CD8-positive, alpha-beta memory T cell (primary cell): ENCODE data around the gene TAF3. TPM values are rescaled to one million over a fixed set of nuclear protein-coding genes. Genes with fewer than 3 reads are reported as not detected.

Source experiments
- CTCF ChIA-PET: fragments of 350-600 bp; sonication (Branson Sonifier 250); formaldehyde crosslinking; loops from one replicate; lab custom pipeline; 2021; ENCODE audit warnings: antibody characterized with exemption; lab: Charles Lee
- POLR2A ChIA-PET: fragments of 350-600 bp; sonication (Branson Sonifier 250); formaldehyde crosslinking; loops from one replicate; lab custom pipeline; 2021; ENCODE audit warnings: antibody characterized with exemption; lab: Charles Lee
- DNase-seq, 5 donors: peaks; one replicate each; pipeline versions ENCODE4 v3.0.0 to v3.0.0-alpha.2; 2020 to 2022; ENCODE audit warnings: mixed read lengths in 1 of 5
- H3K27ac ChIP-seq: one replicate; pipeline ENCODE4 v1.7.0; 2013; ENCODE audit warnings: low read depth, mild to moderate bottlenecking, low read length, moderate library complexity
- H3K27me3 ChIP-seq: 2 replicates; pipeline ENCODE4 v1.7.0; 2013; ENCODE audit warnings: low read length, mild to moderate bottlenecking; ENCODE audit not compliant: insufficient read depth, poor library complexity, severe bottlenecking
- H3K36me3 ChIP-seq: 2 replicates; pipeline ENCODE4 v1.7.0; 2013; ENCODE audit warnings: mild to moderate bottlenecking, low read length, moderate library complexity; ENCODE audit not compliant: insufficient read depth
- H3K4me1 ChIP-seq: 2 replicates; pipeline ENCODE4 v1.7.0; 2013; ENCODE audit warnings: mild to moderate bottlenecking, low read length, moderate library complexity; ENCODE audit not compliant: insufficient read depth
- H3K4me3 ChIP-seq: 2 replicates; pipeline ENCODE4 v1.7.0; 2013; ENCODE audit warnings: mild to moderate bottlenecking, low read length
- H3K9me3 ChIP-seq: 2 replicates; pipeline ENCODE4 v1.7.0; 2013; ENCODE audit warnings: mild to moderate bottlenecking, low read length
- H3K27ac Mint-ChIP-seq, 8 donors: one replicate each; pipeline ENCODE4 v1.8.0; 2020 to 2021; ENCODE audit warnings: mixed read lengths in 8 of 8, mild to moderate bottlenecking in 6 of 8, inconsistent platforms in 3 of 8, moderate library complexity in 3 of 8
- H3K27me3 Mint-ChIP-seq, 2 donors: one replicate each; pipeline ENCODE4 v1.8.0; 2020 to 2021; ENCODE audit warnings: mixed read lengths in 2 of 2, mild to moderate bottlenecking in 1 of 2, moderate library complexity in 1 of 2
- H3K36me3 Mint-ChIP-seq, 3 donors: one replicate each; pipeline ENCODE4 v1.8.0; 2020 to 2021; ENCODE audit warnings: mixed read lengths in 3 of 3, inconsistent platforms in 1 of 3, mild to moderate bottlenecking in 1 of 3
- H3K4me1 Mint-ChIP-seq, 3 donors: one replicate each; pipeline ENCODE4 v1.8.0; 2020 to 2021; ENCODE audit warnings: mixed read lengths in 3 of 3, inconsistent platforms in 1 of 3, mild to moderate bottlenecking in 1 of 3
- H3K4me3 Mint-ChIP-seq, 7 donors: one replicate each; pipeline ENCODE4 v1.8.0; 2020 to 2021; ENCODE audit warnings: mixed read lengths in 7 of 7, mild to moderate bottlenecking in 6 of 7, moderate library complexity in 4 of 7, inconsistent platforms in 2 of 7
- H3K9me3 Mint-ChIP-seq, 5 donors: one replicate each; pipeline ENCODE4 v1.8.0; 2020 to 2022; ENCODE audit warnings: mixed read lengths in 5 of 5, mild to moderate bottlenecking in 3 of 5, moderate library complexity in 2 of 5, inconsistent platforms in 1 of 5
- polyA plus RNA-seq: library from polyadenylated mRNA; unstranded; fragments of 300-500 nt; fragmentation: Illumina TruSeq; gene quantifications from one replicate; pipeline ENCODE4 v1.2.3, GENCODE V29; 2021
- total RNA-seq, 2 experiments: library from RNA; stranded (reverse); gene quantifications; one replicate each; pipeline ENCODE4 v1.2.3, GENCODE V29; 2021

Gene TAF3
- total and polyA plus RNA-seq, 3 experiments from 2014 or later, result 16.9 to 22.6 (median 22.5) TPM

- peaks cover 59 to 80% (median 79%) of the 10 kb centered on the region in 3 donors for H3K4me1 Mint-ChIP-seq
- no peaks in the 10 kb centered on the region for H3K36me3 Mint-ChIP-seq
- POLR2A ChIA-PET, result interaction anchor here (1.6 kb wide), 1 partner anchor 9 kb away, joined by 4 read pairs; no protein-coding TSS in a partner anchor
- DNase-seq, result peak in 1 of 5 donors; percentile 66
- CTCF ChIA-PET, result no interaction called here
- Histone ChIP-seq H3K4me1 (peaks cover 61% of the 10 kb centered on the region), H3K27ac (no peak overlapping the region), H3K9me3 (no peaks in the 10 kb centered on the region), H3K4me3 (no peak overlapping the region), H3K36me3 (no peaks in the 10 kb centered on the region), H3K27me3 (peaks cover 98% of the 10 kb centered on the region)
- H3K27ac Mint-ChIP-seq, result peak overlapping the region in 2 of 8 donors; percentile 69 to 85
- peaks cover 86 to 100% of the 10 kb centered on the region in 2 donors for H3K27me3 Mint-ChIP-seq
- H3K9me3 Mint-ChIP-seq, result peaks cover 2 to 16% (median 3%) of the 10 kb centered on the region in 5 donors
- peak overlapping the region; percentile 38 to 82 (median 70) for H3K4me3 Mint-ChIP-seq
Measured at GRCh38 chr10:8043569-8044306, 225.4 kb downstream of the TAF3 start.

GRCh38 chr10:8044331-8044907 is 226.1 kb downstream of the TAF3 start:
- H3K36me3 ChIP-seq, result no peaks in the 10 kb centered on the region
- no peak overlapping the region for H3K27ac ChIP-seq
- Mint-ChIP-seq H3K27me3 (peaks cover 85 to 99% of the 10 kb centered on the region in 2 donors), H3K4me1 (peaks cover 63 to 85% (median 82%) of the 10 kb centered on the region in 3 donors), H3K27ac (peak overlapping the region in 2 of 8 donors; percentile 52 to 85), H3K9me3 (peaks cover 0 to 11% (median 3%) of the 10 kb centered on the region in 5 donors), H3K4me3 (peak overlapping the region; percentile 8 to 82 (median 70)), H3K36me3 (no peaks in the 10 kb centered on the region)
- DNase-seq, result no peak
- no peaks in the 10 kb centered on the region for H3K9me3 ChIP-seq
- ChIA-PET CTCF (no interaction called here), POLR2A (no interaction called here)
- H3K27me3 ChIP-seq, result peaks cover 98% of the 10 kb centered on the region
- peaks cover 68% of the 10 kb centered on the region for H3K4me1 ChIP-seq
- peak overlapping the region; percentile 11 for H3K4me3 ChIP-seq

GRCh38 chr10:8044908-8045725 is 226.8 kb downstream of the TAF3 start:
- H3K4me1 Mint-ChIP-seq, result peaks cover 63 to 83% (median 80%) of the 10 kb centered on the region in 3 donors
- DNase-seq, result peak in 2 of 5 donors; percentile 5 to 47
- peak overlapping the region; percentile 52 to 83 (median 70) for H3K4me3 Mint-ChIP-seq
- Histone ChIP-seq H3K27ac (no peak overlapping the region), H3K9me3 (no peaks in the 10 kb centered on the region), H3K4me3 (peak overlapping the region; percentile 11), H3K36me3 (no peaks in the 10 kb centered on the region), H3K4me1 (peaks cover 75% of the 10 kb centered on the region), H3K27me3 (peaks cover 98% of the 10 kb centered on the region)
- peak overlapping the region in 4 of 8 donors; percentile 7 to 85 (median 68) for H3K27ac Mint-ChIP-seq
- H3K36me3 Mint-ChIP-seq, result no peaks in the 10 kb centered on the region
- ChIA-PET POLR2A (interaction anchor here (0.5 kb wide), 1 partner anchor 18 kb away, joined by 3 read pairs; no protein-coding TSS in a partner anchor), CTCF (no interaction called here)
- H3K9me3 Mint-ChIP-seq, result peaks cover 0 to 9% (median 3%) of the 10 kb centered on the region in 5 donors
- H3K27me3 Mint-ChIP-seq, result peaks cover 81 to 94% of the 10 kb centered on the region in 2 donors

DNA sequence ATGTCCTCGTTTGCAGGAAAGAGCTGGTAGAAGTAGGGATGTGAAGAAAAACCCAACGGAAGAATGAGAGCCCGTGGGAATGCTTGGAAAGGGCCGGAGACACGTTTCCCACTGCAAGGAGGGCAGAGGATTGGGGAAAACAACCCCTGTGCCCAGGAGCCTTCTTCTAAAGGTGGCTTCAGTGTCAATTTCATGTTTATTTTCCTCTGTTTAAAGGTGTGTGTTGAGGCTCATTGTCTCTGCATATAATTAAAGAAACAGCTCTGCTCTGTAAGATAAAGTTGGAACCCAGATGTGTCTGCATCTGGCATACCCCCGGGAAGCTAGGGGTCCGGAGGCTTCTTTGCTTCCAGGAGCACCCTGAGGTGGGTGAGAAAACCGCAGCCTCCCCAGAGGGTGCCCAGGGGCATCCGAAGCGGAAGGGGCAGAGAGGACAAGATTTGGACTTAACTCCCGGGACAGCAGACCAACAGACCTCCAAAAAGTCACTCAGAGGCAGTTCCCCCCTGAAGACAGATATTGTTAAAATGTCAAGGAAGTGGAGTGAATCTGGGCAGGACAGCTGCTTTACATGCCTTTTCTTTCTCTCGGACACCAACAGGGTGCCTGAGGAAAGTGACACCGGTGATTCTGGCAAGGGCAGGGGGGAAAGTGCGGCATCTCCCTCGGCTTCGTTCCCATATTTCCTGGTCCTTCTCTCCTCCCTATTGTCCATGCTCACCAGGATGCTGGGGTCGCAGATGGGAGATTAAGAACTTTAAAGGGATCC is 227.6 kb downstream of the TAF3 start:
- H3K4me3 ChIP-seq, result no peak overlapping the region
- H3K36me3 Mint-ChIP-seq, result no peaks in the 10 kb centered on the region
- no peaks in the 10 kb centered on the region for H3K36me3 ChIP-seq
- ChIA-PET CTCF (no interaction called here), POLR2A (interaction anchor here (0.5 kb wide), 1 partner anchor 19 kb away, joined by 3 read pairs; no protein-coding TSS in a partner anchor)
- no peaks in the 10 kb centered on the region for H3K9me3 ChIP-seq
- peak overlapping the region; percentile 52 to 83 (median 70) for H3K4me3 Mint-ChIP-seq
- peaks cover 81 to 93% of the 10 kb centered on the region in 2 donors for H3K27me3 Mint-ChIP-seq
- H3K27ac ChIP-seq, result no peak overlapping the region
- H3K4me1 Mint-ChIP-seq, result peaks cover 64 to 89% (median 80%) of the 10 kb centered on the region in 3 donors
- peaks cover 82% of the 10 kb centered on the region for H3K4me1 ChIP-seq
- peaks cover 0 to 9% (median 3%) of the 10 kb centered on the region in 5 donors for H3K9me3 Mint-ChIP-seq
- peaks cover 99% of the 10 kb centered on the region for H3K27me3 ChIP-seq
- peak in 1 of 5 donors; percentile 13 for DNase-seq
- H3K27ac Mint-ChIP-seq, result peak overlapping the region in 4 of 8 donors; percentile 7 to 85 (median 68)

DNA sequence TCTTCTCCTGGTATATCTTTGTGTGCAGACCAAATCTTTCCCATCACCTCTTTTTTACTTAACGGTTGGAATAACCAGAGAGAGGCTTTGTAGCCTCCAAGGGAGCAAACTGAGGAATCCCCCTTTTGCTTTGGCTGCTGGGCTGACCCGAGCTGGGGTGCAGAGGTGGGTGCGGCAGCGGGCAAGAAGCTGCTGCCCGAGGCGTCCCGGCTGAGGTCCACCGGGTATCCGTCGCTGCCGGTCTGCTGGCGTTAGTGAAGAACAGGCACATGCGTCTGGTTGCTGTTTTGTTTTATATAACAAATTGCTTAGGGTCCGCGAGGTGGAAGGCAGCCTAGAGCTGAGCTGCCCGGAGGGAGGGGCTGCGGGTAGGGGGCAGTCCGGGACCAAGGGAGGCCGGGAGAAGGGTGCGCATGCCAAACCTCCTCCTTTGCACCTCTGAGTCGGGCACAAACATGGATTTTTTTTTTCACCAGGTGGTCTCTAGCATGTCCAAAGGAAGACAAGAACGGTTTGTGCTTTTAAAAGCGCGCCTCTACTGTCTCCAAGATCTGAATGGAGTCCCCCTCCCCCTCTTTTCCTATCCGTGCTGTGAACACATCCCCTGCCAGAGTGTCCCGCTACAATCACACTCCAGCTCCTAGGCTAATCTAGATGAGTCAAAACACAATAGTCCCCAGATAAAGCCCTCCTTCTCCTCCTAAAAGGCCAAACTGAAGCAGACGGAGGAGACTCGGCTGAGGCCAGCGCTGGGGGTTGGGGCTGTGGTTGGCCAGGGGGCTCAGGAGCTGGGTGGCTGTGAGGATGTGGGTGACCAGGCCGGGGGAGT is 229.4 kb downstream of the TAF3 start:
- Mint-ChIP-seq H3K27me3 (peaks cover 74 to 82% of the 10 kb centered on the region in 2 donors), H3K27ac (peak overlapping the region in 2 of 8 donors; percentile 67 to 85), H3K4me3 (peak overlapping the region in 3 of 7 donors; percentile 11 to 84 (median 83)), H3K36me3 (no peaks in the 10 kb centered on the region), H3K4me1 (peaks cover 62 to 87% (median 71%) of the 10 kb centered on the region in 3 donors), H3K9me3 (peaks cover 0 to 4% (median 0%) of the 10 kb centered on the region in 5 donors)
- no peaks in the 10 kb centered on the region for H3K36me3 ChIP-seq
- peaks cover 99% of the 10 kb centered on the region for H3K27me3 ChIP-seq
- no peak overlapping the region for H3K4me3 ChIP-seq
- peak in 1 of 5 donors; percentile 10 for DNase-seq
- H3K4me1 ChIP-seq, result peaks cover 88% of the 10 kb centered on the region
- ChIA-PET CTCF (interaction anchor here (1.9 kb wide), 1 partner anchor 13 kb away, joined by 5 read pairs; no protein-coding TSS in a partner anchor), POLR2A (interaction anchor here (0.7 kb wide), 1 partner anchor 215 kb away, joined by 3 read pairs; no protein-coding TSS in a partner anchor)
- H3K27ac ChIP-seq, result no peak overlapping the region
- no peaks in the 10 kb centered on the region for H3K9me3 ChIP-seq

GRCh38 chr10:8048281-8049008 is 230.1 kb downstream of the TAF3 start:
- H3K9me3 Mint-ChIP-seq, result peaks cover 0 to 4% (median 0%) of the 10 kb centered on the region in 5 donors
- peaks cover 62 to 86% (median 72%) of the 10 kb centered on the region in 3 donors for H3K4me1 Mint-ChIP-seq
- peaks cover 74 to 81% of the 10 kb centered on the region in 2 donors for H3K27me3 Mint-ChIP-seq
- CTCF ChIA-PET, result interaction anchor here (1.9 kb wide), 1 partner anchor 14 kb away, joined by 5 read pairs; no protein-coding TSS in a partner anchor
- peak overlapping the region; percentile 58 to 84 (median 78) for H3K4me3 Mint-ChIP-seq
- Histone ChIP-seq H3K27ac (no peak overlapping the region), H3K36me3 (no peaks in the 10 kb centered on the region), H3K4me3 (no peak overlapping the region), H3K4me1 (peaks cover 89% of the 10 kb centered on the region), H3K27me3 (peaks cover 97% of the 10 kb centered on the region), H3K9me3 (no peaks in the 10 kb centered on the region)
- peak overlapping the region in 7 of 8 donors; percentile 39 to 86 (median 81) for H3K27ac Mint-ChIP-seq
- POLR2A ChIA-PET, result interaction anchor here (0.7 kb wide), 2 partner anchors 22 to 216 kb away, joined by 3 read pairs; no protein-coding TSS in a partner anchor
- DNase-seq, result peak; percentile 62 to 77 (median 70)
- no peaks in the 10 kb centered on the region for H3K36me3 Mint-ChIP-seq
